GM19328 (cell line): Measurements from ENCODE around the gene GNAL.

Source experiments
- ATAC-seq: cut with Tn5 transposase; IDR thresholded peaks from one replicate; pipeline ENCODE4 v1.9.1; 2021; ENCODE audit warnings: mild to moderate bottlenecking, moderate library complexity; ENCODE audit not compliant: unreplicated experiment

The GNAL gene

DNA sequence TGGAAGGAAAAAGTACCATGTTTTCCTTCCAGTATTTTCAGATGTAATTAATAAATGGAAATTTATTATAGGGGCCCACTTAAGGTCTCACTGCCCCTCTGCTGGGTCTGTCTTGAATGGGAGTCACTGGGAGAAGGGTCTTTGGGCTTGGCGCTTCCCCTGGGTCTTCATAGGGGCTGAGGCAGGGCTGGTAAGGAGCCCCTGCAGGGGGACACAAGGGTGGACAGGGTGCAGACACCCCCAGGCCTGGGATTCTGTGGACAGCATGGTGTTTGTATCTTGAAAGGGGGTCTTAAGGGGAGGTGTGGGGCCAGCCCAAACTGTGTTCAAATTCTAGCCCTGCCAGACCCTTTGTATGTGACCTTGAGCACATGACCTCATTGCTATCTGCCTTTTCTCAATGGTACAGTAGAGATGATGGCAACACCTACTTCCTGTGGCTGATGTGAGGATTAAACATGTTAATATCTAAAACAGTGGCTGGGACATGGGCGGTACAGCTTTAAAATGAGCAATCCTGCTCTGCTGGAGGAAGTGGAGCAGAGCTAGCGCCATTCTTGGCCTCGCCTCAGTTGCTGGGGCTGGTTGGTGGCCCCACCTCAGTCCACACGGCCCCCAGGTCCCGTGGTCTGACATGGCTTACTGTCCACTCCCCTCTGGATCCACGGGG lies 71.6 kb downstream of the GNAL start:
- no peak for ATAC-seq

DNA sequence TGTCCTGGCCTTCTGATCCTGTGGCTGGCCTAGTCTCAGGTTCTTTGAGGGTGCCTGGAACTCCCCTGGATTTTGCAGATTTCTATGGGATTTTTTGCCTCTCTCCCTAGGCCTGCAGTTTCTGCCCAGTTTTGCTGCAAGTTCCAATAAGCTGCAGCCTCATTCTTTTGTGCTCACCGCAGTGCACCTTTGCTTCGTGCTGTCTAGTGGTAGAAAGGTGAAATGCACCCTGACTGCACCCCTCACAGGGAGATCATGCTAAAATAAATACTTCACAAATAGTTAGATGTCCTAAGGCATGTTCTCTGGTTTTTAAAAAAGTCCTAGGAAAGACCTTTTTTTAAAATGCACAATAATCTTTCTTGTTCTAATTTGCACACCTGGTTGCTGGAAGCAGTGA lies 72.5 kb downstream of the GNAL start:
- no peak for ATAC-seq

DNA sequence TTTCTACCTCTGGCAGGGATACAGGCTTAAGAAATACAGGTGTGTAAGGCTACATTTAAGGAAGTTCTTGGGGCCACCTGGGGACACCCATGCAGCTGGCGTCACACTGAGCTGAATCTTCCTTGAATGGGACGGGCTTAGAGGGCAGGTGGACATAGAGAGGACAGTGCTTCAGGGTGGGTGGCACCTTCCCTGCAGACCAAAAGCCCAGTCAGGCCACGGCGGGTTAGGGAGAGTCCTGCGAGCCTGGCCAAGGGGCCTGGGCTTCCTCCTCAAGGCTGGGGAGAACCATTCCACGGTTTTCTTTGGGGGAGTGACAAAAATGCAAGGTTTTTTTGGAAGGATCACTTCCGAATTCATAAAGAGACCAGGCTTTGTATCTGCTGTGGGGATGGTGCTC lies 73.4 kb downstream of the GNAL start:
- ATAC-seq, result no peak

DNA sequence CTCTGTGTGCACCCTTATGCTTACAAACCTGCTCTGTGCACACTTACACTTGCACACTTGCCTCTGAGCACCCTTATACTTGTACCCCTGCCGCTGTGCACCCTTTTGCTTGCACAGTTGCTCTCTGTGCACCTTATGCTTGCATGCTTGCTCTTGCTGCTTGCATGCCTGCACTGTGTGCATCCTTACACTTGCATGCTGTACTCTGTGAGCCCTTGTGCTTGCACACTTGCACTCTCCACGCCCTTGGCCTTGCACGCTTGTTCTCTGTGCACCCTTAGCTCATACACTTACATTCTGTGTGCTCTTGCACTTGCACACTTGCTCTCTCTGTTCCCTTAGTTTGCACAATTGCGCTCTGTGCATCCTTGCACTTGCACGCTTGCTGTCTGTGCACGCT lies 78.3 kb downstream of the GNAL start:
- no peak for ATAC-seq

DNA sequence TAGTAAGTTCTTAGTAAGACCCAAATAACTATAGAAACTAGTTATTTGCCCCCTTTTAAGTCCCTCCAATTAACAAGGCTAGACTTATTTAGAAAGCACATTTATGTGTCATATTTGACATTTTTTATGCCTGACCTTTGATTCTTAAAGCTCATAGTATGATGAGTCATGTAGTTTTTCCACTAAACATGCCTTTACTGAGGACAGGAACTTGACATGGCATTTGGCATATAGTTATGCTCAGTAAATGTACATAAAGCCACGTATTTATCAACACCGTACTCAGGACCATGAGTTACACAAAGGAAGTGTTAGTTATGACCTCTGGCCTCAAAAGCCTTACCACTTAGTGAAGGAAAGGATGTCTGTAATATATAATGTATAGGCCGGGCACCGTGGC lies 78.9 kb downstream of the GNAL start:
- ATAC-seq, result no peak

DNA sequence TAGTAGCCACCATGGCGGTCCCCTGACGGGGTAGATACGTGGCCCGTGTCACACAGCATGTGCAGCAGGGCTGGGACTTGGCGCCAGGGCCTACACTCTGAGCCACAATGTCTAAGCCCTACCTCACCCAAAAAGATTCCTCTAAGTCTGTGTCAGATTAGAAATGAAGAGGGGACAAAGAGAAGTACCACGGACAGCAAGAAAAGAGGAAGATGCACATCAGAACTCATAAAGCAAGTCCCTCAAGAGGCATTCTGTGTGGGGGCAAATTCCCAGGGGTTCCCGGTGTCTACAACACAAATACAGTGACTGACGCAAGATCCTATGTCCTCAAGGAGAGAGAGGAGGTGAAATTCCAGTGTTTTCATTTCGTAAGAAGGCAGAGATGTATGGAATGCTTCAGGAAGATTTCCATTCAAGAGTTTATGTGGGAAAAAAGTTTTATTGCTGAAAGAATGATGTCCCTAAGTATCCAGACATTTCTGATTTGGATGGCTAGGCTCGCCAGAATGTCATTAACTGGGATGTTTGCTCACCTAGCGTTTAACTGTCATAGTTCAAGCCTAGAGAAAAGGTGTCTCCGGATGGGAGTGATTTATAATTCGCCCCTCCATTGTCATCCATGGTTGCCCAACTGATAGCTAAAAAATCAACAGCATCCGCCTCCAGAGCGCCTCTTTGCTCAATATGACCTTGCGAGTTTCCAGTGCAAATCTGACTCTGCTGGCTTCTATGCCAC lies 86.5 kb downstream of the GNAL start:
- ATAC-seq, result no peak

DNA sequence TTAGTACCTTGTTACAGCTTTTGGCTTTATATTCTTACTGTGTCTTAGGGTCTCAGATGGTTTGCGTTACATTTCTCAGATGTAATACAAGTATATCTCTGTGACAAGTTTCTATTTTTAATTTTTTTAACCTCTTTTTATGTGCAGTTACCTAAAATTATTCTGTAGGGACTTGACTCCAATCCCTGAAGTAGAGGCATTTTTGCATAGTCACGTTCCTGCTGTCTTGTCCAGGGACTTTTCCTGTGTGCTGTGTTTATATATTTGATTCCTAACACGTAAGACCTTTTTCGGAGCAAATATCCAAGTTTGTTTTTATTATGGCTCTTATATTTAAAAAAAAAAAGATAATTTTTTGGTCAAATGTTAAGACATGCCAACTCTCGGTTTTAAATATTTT lies 91.0 kb downstream of the GNAL start:
- no peak for ATAC-seq

DNA sequence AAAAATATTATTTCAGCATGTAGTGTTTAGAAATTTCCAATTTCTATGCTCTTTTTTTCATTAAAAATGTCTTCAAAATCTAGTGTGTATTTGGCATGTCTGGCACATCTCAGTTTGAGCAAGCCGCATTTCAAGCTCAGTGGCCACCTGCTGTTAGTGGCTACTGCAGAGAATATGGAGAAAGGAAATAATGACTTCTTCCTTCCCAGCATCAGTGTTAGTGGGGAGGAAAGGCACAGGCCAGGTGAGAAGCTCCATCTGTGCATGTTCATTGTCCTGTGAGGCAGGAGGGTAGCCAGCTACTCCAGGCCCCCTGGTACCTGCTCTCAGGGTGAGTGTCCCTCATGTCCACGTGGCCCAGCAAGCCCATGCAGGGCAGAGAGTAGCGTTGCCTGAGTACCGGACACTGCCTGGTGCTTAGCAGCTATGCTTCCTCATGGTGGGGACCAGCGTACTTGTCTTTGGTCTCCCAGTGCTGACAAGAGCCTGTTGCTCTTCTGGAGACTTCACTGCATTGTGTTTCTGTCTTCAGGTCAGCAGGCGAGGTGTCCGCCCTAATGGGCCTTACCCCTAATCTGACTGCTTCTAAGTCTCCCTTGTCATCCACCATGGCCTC lies 94.8 kb downstream of the GNAL start:
- no peak for ATAC-seq

DNA sequence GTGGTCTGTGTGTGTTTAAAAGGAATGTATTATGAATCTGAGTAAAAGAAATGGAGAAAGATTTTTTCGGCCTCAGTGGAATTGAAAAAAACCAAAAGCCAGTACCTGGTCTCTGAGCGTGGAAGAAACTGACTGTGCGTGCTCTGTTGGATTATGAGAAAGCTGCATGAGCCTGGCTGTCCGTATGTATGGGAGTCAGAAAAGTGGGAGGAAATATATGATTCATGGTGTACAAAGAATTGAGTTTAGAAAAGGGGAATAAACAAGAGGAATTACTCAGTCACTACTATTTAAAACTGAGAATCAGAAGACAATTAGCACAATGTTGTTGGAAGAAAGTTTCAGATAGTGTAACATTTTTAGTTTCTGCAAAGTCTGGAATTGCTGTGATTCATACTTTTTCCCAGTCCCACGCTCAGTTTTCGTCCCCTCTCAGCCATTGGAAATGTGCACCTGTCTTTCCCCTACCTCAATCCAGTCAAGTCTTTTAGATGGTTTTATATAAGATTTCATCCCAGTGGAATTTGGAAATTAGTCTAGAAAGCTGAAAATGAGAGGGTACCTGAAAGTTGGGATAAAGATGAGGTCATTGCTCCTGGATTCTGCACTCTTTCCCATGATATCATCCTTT lies 95.7 kb downstream of the GNAL start:
- no peak for ATAC-seq

DNA sequence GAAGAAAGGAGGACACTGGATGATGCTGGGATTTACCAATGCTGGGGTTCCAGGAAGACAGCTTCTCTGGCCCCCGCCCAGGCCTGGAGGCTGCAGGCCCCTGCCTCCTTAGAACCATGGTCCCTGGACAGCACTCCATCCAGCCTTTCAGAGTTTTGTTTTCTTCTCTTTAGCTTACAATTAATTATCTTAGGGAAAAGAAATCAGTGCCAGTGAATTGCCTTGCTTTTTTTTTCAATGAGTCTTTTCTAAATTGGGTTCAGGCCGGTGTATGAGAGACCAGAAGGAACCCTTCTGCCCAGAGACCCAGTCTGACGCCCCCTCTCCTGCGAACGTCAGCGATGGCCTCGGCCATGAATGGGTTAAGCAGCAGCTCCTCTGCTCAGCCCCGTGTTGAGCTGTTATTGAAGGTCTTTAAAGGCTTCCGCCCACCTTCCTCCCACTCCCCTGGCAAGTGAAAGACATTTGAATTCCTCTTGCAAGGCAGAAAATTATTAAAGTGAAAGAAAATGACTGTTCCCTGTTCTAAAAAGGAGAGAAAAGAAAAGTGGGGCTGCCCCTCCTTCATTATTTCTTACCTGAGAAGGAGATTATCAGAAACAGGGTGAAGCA lies 96.5 kb downstream of the GNAL start:
- ATAC-seq, result no peak

DNA sequence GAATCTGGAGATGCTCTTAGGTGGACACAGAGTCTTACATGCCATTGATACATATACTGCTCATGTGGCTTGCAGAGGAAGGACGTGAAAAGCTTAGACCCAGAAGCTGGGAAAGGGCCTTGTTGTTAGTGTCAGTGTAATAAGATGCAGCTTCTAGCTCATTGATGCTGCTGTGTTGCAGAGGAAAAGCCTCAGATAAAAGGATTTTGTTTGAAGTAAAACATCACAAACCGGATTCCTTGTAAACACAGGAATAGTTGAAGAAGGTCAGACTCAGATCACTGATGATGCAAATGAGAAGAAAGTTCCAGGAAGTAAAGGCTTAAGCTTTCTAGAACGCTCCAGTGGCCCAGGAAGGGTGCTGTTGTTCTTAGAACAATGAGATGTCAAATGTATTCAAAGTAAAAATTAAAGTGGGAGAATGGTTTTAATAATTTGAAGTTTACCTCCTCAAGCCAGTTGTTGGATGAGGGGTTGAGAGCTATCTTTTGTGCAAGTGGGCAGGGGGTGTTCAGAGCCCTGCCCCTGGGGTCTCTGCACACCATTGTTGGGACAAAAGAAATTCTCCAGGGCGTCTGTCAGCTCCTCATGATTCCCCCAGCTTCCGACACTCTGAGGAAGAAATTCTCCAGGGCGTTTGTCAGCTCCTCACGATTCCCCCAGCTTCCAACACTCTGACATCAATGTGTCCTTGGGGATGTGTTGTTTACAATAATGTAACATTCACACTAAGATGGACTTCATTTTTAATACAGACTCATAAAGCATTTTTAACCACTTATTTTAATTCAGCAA lies 100.8 kb downstream of the GNAL start:
- no peak for ATAC-seq

DNA sequence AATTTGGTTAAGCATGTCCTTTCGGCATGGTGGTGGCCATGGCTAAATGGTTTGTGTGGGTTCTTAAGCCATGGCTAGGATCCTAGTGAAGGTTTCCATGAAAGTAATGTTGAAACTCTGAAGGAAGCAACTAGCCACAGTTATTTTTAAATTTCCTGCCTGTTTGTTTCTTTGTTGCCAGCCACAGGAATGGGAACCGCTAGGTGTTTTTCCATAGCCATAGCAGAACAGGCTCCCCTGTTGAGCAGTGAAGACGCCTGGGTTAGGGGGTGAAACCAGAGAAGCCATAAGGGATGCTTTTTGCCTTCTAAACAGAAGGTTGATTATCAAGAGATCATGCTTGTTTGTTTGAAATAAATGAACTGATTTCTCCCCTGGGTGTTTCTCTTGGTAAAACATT lies 102.1 kb downstream of the GNAL start:
- no peak for ATAC-seq

DNA sequence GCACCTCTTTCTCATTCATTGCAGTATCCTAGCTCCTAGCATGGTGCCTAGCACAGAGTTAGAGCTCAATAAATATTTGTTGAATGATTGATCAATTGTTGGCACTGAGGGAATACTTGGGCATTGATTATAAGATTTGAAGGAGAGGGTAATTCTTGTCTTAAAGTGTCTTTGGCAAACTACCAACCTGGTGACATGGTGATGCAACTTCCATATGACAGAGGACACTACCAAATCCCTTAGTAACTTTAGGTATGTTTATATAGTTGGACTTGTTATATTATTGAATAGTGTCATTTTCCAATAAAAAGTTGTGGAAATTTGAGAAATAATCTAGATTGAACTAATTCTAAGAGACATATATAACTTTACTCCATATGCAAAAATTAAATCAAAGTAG lies 103.6 kb downstream of the GNAL start:
- ATAC-seq, result no peak

DNA sequence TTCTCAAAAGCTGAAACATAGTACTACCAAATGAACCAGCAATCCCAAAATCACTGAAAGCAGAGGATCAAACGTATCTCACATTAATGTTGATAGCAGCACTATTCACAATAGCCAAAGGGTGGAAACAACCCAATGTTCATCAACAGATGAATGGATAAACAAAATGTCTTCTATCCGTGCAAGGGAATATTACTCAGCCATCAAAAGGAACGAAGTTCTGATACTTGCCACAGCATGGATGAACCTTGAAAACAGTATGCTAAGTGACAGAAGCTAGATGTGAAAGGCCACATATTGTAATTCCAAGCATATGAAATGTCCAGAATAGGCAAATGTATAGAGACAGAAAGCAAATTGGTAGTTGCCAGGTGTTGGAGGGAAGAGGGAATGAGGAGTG lies 105.1 kb downstream of the GNAL start:
- no peak for ATAC-seq

DNA sequence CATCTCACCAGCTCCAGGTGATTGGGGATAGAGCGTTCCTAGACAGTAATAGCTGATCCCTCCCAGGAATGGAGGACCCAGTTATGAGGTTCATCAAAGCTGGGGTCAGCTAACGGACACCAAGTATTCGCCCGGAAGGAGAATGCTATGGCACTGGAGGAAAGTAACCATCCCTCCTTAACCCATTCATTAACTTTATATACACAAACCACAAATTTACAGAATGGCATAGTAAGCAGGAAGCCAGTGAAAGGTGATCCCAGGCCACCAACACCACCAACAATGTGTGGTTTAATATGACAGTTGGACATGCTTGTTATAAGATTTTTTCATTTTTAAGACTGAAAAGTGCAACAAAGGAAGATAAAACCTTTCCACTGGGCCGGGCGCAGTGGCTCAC lies 106.9 kb downstream of the GNAL start:
- ATAC-seq, result no peak

DNA sequence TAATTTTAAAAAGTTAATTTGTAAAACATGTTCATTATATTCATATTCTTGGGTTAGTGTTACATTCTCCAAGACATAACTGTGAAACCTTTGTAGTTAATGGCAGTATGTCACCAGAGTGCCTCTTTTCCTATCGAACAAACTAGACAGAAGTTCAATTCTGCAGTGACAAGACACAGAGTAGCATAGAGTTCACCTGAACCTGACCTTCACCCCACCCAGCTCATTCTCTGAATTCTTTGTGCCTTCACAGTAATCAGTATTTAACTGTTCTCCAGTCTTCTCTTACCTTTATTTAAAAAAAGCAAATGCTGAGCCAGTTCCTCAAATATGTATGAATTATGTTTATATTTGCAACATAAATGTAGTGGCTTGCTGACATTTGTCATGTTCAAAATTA lies 109.2 kb downstream of the GNAL start:
- no peak for ATAC-seq

DNA sequence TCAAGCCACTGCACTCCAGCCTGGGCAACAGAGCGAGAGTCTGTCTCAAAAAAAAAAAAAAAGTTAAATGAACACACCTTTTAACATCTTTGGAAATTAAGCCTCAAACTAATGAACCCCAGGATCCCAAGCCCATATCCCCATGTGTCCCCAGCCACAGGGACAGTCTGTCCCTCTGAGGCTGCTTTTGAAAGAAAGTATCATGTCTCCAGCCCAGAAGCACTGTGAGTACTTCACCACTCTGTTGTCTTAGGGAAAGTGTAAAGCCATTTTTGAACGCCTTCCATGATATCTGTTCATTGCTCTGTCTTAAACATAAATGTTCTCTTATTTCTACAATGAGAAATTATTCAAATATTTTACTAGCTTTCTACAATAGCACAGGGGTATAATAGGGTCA lies 110.0 kb downstream of the GNAL start:
- no peak for ATAC-seq

DNA sequence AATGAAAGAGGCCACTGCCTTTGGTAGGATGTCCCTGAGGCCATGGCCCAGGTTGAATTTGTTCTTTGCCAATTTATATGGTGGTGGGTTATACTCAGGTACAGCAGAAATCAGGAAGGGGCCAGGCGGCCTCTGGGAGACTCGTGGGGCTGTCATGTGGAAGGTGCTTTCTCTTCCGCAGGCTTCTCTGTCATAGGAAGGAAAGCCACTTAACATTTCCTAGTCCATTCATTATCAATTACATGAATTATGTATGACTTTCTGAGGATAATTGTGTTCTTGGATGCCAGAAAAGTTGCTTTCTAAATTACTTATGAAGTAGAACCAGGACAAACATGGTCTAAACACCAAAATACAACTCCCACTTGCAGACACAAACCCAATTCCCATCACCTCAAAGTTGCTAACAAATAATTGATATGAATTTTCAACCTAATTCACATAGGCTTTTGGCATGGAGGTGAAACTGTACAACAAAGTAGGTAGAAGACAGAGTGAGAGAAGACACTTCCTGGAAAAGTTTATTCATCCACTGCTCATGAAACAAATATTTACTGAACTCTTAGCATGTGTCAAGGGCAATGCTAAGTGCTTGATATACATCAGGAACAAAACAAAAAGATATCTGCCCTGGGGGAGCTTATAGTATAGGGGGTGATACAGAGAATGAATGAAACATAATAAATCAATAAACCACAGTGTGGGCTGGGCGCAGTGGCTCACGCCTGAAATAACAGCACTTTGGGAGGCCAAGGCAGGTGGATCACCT lies 111.7 kb downstream of the GNAL start:
- ATAC-seq, result no peak

DNA sequence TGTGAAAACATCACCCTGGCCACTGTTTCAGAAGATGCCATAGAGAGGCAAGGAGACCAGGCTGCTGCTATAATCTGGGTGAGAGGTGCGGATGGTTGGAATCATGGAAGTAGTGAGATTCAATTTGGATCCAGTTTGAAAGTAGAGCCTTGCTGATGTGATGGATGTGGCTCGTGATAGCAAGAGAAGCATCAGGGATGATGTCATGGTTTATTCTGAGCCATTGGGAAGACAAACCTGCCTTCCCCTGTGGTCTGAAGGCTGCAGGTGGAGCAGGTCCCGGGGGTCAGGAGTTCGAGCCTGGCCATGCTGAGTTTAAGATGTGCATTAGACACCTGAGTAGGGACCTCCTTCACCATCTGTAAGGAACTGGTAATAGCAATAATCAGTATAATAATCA lies 112.5 kb downstream of the GNAL start:
- ATAC-seq, result no peak

DNA sequence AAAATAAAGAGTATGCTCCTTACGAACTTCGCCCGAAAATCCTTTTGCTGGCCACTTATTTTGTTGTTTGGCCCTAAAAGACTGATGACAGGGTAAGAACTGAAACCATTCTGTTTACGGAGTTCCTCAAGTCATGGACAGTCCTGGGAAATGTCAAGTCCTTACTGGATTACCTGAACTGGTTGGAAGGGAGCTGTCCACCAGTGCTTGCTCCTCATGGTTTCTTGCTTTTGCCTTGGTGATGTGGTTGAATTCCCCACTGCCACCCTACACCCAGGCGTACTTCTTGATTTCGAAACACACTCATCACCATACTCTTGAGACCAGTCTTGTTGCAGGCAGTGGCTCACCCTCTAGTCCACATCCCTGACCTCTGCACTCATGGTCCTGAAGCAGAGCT lies 113.1 kb downstream of the GNAL start:
- no peak for ATAC-seq
